Osteocyte (in vitro differentiated cells): ENCODE measurements around the gene AAGAB. TPM values are rescaled to one million over a fixed set of nuclear protein-coding genes. Genes with fewer than 3 reads are reported as not detected.

ENCODE experiments used
- DNase-seq: peaks from one replicate; pipeline ENCODE4 v3.0.0; 2021; ENCODE audit warnings: mixed read lengths; ENCODE audit not compliant: unreplicated experiment; ENCODE audit errors: extremely low spot score
- H3K27ac Mint-ChIP-seq: one replicate; pipeline ENCODE4 v1.8.0; 2021; ENCODE audit warnings: mild to moderate bottlenecking, mixed read lengths; ENCODE audit not compliant: unreplicated experiment
- H3K27me3 Mint-ChIP-seq: one replicate; pipeline ENCODE4 v1.8.0; 2021; ENCODE audit warnings: mixed read lengths; ENCODE audit not compliant: unreplicated experiment
- H3K36me3 Mint-ChIP-seq: one replicate; pipeline ENCODE4 v1.8.0; 2021; ENCODE audit warnings: mixed read lengths; ENCODE audit not compliant: unreplicated experiment
- H3K4me1 Mint-ChIP-seq: one replicate; pipeline ENCODE4 v1.8.0; 2021; ENCODE audit warnings: mixed read lengths; ENCODE audit not compliant: unreplicated experiment
- H3K4me3 Mint-ChIP-seq: one replicate; pipeline ENCODE4 v1.8.0; 2021; ENCODE audit warnings: mild to moderate bottlenecking, moderate library complexity, mixed read lengths; ENCODE audit not compliant: unreplicated experiment
- H3K9me3 Mint-ChIP-seq: one replicate; pipeline ENCODE4 v1.8.0; 2021; ENCODE audit warnings: mixed read lengths; ENCODE audit not compliant: unreplicated experiment
- total RNA-seq: library from RNA; stranded (reverse); gene quantifications from 2 replicates; pipeline ENCODE4 v1.2.1, GENCODE V29; 2021
- TF ChIP-seq, protein P1 (sequence below): fragments of 200-600 bp; sonication (generic); IDR thresholded peaks from 2 replicates; pipeline ENCODE4 v1.5.0; 2021; ENCODE audit warnings: antibody characterized with exemption, mild to moderate bottlenecking, moderate library complexity

Gene AAGAB
- total RNA-seq, 1 donor from 2014 or later, result 32.8 TPM

DNA sequence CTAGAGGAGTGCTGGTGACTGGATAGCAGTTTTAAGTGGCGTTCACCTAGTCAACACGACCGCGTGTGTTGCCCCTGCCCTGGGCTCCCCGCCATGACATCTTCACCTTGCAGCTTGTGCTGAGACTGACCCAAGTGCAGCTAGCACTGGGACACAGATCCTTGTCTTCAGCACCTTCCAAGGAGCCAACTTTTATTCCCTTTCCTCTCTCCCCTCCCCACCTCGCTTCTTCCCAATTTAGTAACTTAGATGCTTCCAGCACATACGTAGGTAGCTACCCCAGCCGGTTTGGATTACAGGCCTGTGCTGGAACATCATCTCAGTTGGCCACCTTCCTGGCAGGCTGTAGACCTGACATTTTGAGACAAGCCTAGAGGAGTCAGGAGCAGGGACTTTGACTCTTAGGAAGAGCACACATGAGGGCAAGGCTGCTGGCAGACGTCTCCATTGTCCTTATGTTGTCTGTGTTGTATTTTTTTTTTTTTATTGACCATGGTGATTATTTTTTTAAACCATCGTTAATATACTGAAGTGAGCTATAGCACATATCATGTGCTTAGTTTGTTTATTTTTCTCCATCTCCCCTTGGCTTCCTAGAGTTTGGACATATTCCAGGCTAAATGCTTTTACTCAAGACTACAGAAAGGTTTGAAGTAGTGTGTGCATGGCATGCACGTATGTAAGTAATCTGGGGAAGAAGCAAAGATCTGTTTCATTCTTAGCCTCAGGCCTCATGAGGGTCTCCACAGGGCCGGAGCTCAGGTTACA is 61.1 kb downstream of the AAGAB start:
- H3K27me3 Mint-ChIP-seq, result no peaks in the 10 kb centered on the region
- H3K9me3 Mint-ChIP-seq, result no peaks in the 10 kb centered on the region
- H3K4me3 Mint-ChIP-seq, result no peak overlapping the region
- peak overlapping the region; percentile 55 for H3K27ac Mint-ChIP-seq
- TF ChIP-seq, protein P1, sequence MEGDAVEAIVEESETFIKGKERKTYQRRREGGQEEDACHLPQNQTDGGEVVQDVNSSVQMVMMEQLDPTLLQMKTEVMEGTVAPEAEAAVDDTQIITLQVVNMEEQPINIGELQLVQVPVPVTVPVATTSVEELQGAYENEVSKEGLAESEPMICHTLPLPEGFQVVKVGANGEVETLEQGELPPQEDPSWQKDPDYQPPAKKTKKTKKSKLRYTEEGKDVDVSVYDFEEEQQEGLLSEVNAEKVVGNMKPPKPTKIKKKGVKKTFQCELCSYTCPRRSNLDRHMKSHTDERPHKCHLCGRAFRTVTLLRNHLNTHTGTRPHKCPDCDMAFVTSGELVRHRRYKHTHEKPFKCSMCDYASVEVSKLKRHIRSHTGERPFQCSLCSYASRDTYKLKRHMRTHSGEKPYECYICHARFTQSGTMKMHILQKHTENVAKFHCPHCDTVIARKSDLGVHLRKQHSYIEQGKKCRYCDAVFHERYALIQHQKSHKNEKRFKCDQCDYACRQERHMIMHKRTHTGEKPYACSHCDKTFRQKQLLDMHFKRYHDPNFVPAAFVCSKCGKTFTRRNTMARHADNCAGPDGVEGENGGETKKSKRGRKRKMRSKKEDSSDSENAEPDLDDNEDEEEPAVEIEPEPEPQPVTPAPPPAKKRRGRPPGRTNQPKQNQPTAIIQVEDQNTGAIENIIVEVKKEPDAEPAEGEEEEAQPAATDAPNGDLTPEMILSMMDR, result no peak
- H3K36me3 Mint-ChIP-seq, result peaks cover 63% of the 10 kb centered on the region
- DNase-seq, result no peak
- peaks cover 27% of the 10 kb centered on the region for H3K4me1 Mint-ChIP-seq

DNA sequence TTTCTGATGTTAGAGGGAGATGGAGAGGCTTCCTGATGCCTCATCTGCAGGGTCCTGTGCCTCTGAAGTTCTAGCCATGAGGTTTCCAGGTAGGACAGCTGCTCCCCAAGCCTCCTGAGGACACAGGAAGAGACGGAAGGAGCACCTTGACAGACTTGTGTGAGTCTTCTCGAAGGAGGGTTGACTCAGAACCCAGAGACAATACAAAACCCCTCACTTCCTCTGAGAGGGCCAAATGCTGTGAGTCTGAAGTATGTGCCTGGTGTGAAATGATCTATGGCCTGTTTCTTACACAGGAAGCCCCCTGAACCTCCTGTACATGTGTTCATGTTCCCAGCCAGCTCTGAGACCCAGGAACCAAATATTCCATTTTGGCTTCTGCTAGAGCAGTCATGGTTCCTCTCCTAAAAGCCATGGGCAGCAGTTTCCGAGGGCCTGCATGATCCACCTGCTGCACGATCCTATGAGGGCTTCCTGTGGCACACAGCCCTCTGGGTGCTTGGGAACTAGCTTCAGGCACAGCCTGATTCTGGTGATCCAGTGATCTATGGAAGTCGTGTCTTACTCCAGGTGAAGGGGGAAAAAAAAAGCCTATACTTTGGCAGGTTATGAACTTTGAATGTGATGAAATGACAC is 62.2 kb downstream of the AAGAB start:
- peaks cover 32% of the 10 kb centered on the region for H3K4me1 Mint-ChIP-seq
- H3K4me3 Mint-ChIP-seq, result no peak overlapping the region
- H3K36me3 Mint-ChIP-seq, result peaks cover 62% of the 10 kb centered on the region
- H3K9me3 Mint-ChIP-seq, result no peaks in the 10 kb centered on the region
- no peaks in the 10 kb centered on the region for H3K27me3 Mint-ChIP-seq
- no peak for DNase-seq
- no peak overlapping the region for H3K27ac Mint-ChIP-seq
- TF ChIP-seq, protein P1, result no peak

DNA sequence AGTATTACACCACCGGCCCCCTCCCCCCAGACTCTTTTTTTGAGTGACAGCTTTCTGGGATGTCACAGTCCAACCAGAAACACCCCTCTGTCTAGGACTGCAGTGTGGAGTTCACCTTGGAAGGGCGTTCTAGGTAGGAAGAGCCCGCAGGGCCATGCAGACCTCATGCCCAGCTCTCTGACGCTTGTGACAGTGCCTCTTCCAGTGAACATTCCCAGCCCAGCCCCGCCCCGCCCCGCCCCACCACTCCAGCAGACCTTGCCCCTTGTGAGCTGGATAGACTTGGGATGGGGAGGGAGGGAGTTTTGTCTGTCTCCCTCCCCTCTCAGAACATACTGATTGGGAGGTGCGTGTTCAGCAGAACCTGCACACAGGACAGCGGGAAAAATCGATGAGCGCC is 63.6 kb downstream of the AAGAB start:
- peak; percentile 19 for DNase-seq
- H3K27ac Mint-ChIP-seq, result no peak overlapping the region
- H3K27me3 Mint-ChIP-seq, result no peaks in the 10 kb centered on the region
- H3K4me3 Mint-ChIP-seq, result no peak overlapping the region
- H3K36me3 Mint-ChIP-seq, result peaks cover 63% of the 10 kb centered on the region
- H3K9me3 Mint-ChIP-seq, result no peaks in the 10 kb centered on the region
- peaks cover 31% of the 10 kb centered on the region for H3K4me1 Mint-ChIP-seq
- TF ChIP-seq, protein P1, result no peak

DNA sequence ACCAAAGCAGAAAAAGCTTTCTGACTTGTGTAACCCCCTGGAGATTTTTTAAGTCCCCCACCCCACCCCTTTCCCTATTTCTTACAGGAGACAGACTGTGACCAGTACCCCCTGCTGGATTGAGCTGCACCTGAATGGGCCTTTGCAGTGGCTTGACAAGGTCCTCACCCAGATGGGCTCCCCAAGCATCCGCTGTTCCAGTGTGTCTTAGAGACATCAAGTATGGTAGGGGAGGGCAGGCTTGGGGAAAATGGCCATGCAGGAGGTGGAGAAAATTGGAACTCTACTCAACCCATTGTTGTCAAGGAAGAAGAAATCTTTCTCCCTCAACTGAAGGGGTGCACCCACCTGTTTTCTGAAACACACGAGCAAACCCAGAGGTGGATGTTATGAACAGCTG is 64.1 kb downstream of the AAGAB start:
- no peak overlapping the region for H3K27ac Mint-ChIP-seq
- peaks cover 31% of the 10 kb centered on the region for H3K4me1 Mint-ChIP-seq
- no peaks in the 10 kb centered on the region for H3K27me3 Mint-ChIP-seq
- TF ChIP-seq, protein P1, result no peak
- H3K4me3 Mint-ChIP-seq, result no peak overlapping the region
- H3K36me3 Mint-ChIP-seq, result peaks cover 59% of the 10 kb centered on the region
- peak; percentile 54 for DNase-seq
- no peaks in the 10 kb centered on the region for H3K9me3 Mint-ChIP-seq

DNA sequence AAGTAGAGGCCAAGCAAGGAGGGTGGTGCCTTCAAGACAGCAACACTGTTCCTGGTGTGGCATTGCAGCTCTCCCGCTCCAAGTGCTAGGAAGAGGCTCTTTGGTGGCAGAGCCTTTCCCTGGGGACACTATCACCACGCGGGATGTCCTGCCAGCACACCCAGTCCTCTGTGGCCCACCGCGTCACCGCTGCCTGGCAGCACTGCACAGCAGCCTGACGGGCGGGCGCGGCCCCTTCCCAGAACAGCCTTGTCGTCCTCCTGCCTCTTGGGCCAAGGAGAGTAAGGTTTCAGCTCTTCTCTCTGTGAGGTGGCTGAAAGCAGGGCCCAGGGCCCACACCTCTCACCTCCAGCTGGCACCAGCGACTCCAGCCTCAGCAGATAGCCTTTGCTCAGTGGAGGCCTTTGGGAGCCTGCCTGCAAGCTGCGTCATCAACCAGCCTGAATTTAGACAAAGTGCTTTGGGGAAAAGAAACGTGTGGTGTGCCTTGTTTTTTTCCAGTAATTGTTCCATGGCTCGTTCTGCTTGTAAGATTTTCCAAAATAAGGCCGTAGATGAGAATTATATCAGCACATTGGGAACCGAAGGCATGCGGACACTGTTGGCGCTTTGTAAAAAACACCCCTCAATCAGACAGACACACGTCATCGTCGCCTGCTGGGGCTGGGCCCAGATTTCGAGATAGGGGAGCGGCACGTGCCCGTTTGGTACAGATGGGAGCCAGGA is 65.0 kb downstream of the AAGAB start:
- H3K4me1 Mint-ChIP-seq, result peaks cover 31% of the 10 kb centered on the region
- peaks cover 59% of the 10 kb centered on the region for H3K36me3 Mint-ChIP-seq
- H3K9me3 Mint-ChIP-seq, result no peaks in the 10 kb centered on the region
- peak overlapping the region; percentile 92 for H3K27ac Mint-ChIP-seq
- TF ChIP-seq, protein P1, result no peak
- no peak overlapping the region for H3K4me3 Mint-ChIP-seq
- H3K27me3 Mint-ChIP-seq, result no peaks in the 10 kb centered on the region
- DNase-seq, result peak; percentile 76
